ENCODE results near the gene C19orf73.
"Not testable (repeated sequence)": the region's sequence is repeated elsewhere in the genome, so short reads cannot be mapped to it uniquely, and the experiment has no call there.

The C19orf73 gene

DNA sequence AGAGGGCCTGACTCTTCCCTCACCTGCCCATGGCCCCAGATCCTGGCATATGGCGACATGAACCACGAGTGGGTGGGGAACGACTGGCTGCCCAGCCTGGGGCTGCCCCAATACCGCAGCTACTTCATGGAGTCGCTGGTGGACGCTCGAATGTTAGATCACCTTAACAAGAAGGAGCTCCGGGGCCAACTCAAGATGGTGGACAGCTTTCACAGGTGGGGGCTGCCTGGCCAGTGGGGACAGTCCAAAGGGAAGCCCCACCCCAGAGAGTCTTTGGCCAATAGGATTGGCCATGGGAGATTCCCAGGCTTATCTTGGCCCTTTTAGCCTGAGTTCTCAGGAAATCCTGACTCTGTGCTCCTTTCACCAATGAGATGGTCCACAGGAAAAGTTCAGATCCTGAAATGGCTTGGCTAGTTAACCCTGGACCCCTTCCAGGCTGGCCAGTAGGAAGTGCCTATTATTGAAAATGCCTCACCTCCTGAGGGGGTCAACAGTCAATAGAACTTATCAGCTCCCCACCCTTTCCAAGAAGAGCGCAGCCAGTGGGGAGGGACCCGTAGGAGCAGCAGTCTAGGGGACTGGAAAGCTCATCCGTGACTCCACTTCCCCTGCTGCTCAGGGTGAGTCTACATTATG lies 29.2 kb upstream of the C19orf73 start:
- Histone ChIP-seq H3K4me3 (ENCODE audit: low read depth, low read length) (peak overlapping the region; percentile 92), H3K9me3 (ENCODE audit: control insufficient read depth, insufficient read depth, low read depth, low read length) (no peaks in the 10 kb centered on the region), H3K4me1 (ENCODE audit: control insufficient read depth, insufficient read depth, low read length) (peaks cover 22% of the 10 kb centered on the region), H3K27ac (ENCODE audit: low read depth, low read length) (no peak overlapping the region), H3K36me3 (ENCODE audit: control insufficient read depth, insufficient read depth, low read length) (no peaks in the 10 kb centered on the region), H3K9ac (ENCODE audit: low read length) (peak overlapping the region; percentile 18), H3K27me3 (ENCODE audit: control insufficient read depth, insufficient read depth, low read length) (peaks cover 8% of the 10 kb centered on the region)

DNA sequence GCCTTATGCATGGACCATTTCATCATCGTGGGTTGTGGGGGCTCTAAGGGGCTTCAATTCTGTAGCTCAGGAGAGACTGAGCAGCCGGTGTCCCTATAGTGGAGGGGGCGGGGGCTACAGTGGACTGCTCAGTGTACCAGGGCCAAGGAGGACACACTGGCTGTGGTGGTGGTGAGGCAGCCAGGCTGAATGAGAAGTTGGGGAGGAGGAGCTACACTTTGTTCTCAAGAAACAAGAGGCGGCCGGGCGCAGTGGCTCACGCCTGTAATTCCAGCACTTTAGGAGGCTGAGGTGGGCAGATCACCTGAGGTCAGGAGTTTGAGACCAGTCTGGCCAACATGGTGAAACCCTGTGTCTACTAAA lies 27.4 kb upstream of the C19orf73 start:
- not testable (repeated sequence) for H3K9ac ChIP-seq (ENCODE audit: low read length); H3K27me3 ChIP-seq (ENCODE audit: control insufficient read depth, insufficient read depth, low read length); H3K9me3 ChIP-seq (ENCODE audit: control insufficient read depth, insufficient read depth, low read depth, low read length); H3K27ac ChIP-seq (ENCODE audit: low read depth, low read length); H3K36me3 ChIP-seq (ENCODE audit: control insufficient read depth, insufficient read depth, low read length)
- Histone ChIP-seq H3K4me3 (ENCODE audit: low read depth, low read length) (peak overlapping the region; percentile 53), H3K4me1 (ENCODE audit: control insufficient read depth, insufficient read depth, low read length) (peaks cover 19% of the 10 kb centered on the region)

DNA sequence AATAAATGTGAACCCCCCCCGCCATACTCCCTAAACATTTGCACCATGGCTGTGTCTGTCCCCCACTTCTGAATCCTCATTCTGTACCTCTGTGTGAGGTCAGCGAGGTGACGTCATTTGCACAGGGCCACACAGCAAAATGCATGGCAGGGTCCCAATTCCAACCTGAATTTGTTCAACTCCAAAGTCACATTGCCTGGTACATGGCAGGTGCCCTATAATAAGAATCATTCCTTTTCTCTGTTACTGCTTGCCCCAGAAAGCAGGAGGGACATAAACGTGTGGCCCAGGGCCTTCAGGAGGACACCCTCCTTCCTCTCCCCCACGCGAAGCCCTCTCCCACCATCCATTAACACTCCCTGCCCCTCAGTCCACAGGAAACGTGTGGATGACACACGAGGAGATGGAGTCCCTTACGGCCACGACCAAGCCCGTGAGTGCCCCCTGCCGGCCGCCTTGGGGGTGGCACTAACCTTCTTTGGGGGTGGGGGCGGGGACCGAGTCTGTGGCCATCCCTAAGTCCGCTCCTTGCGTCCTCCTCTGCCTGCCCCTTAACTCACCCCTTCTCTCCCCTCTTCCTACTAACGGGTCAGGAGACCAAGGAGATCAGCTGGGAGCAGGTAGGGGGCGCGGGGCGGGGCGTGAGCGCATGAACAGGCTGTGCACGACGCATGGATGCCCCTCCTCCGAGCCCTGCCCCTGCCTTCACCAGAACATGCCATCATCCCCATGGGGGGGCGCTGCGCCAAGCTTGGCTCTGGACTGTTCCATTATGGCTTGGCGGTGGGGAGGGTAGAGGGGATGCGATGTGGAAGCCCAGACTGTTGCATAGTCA lies 26.8 kb upstream of the C19orf73 start:
- Histone ChIP-seq H3K4me1 (ENCODE audit: control insufficient read depth, insufficient read depth, low read length) (peaks cover 16% of the 10 kb centered on the region), H3K9ac (ENCODE audit: low read length) (no peak overlapping the region)

DNA sequence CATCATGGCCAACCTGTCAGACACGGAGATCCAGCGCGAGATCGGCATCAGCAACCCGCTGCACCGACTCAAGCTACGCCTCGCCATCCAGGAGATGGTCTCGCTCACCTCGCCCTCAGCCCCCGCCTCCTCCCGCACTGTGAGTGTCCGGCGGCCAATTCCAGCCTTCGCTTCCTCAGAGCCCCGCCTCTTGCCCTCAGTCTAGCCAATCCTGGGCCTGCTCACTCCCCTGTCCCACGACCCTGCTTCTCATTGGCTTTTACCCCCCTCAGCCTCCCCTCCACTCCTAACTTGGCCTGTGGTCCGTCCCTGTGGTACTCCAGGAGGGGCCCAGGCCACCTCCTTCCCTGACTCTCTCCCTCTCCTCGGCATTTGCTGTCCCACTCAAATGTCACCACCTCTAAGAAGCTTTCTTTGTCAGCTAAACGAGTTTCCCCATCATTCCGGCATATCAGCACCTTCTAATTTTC lies 24.0 kb upstream of the C19orf73 start:
- no peaks in the 10 kb centered on the region for H3K36me3 ChIP-seq (ENCODE audit: control insufficient read depth, insufficient read depth, low read length)
- H3K4me1 ChIP-seq (ENCODE audit: control insufficient read depth, insufficient read depth, low read length), result peaks cover 16% of the 10 kb centered on the region
- H3K9ac ChIP-seq (ENCODE audit: low read length), result no peak overlapping the region
- H3K4me3 ChIP-seq (ENCODE audit: low read depth, low read length), result peak overlapping the region; percentile 58
- H3K27ac ChIP-seq (ENCODE audit: low read depth, low read length), result no peak overlapping the region
- H3K9me3 ChIP-seq (ENCODE audit: control insufficient read depth, insufficient read depth, low read depth, low read length), result no peaks in the 10 kb centered on the region
- H3K27me3 ChIP-seq (ENCODE audit: control insufficient read depth, insufficient read depth, low read length), result no peaks in the 10 kb centered on the region

More for the DNA sequence above, 26.8 kb upstream of the C19orf73 start:
- Histone ChIP-seq H3K36me3 (ENCODE audit: control insufficient read depth, insufficient read depth, low read length) (no peaks in the 10 kb centered on the region), H3K9me3 (ENCODE audit: control insufficient read depth, insufficient read depth, low read depth, low read length) (no peaks in the 10 kb centered on the region), H3K4me3 (ENCODE audit: low read depth, low read length) (peak overlapping the region; percentile 53), H3K27me3 (ENCODE audit: control insufficient read depth, insufficient read depth, low read length) (no peaks in the 10 kb centered on the region), H3K27ac (ENCODE audit: low read depth, low read length) (no peak overlapping the region)

DNA sequence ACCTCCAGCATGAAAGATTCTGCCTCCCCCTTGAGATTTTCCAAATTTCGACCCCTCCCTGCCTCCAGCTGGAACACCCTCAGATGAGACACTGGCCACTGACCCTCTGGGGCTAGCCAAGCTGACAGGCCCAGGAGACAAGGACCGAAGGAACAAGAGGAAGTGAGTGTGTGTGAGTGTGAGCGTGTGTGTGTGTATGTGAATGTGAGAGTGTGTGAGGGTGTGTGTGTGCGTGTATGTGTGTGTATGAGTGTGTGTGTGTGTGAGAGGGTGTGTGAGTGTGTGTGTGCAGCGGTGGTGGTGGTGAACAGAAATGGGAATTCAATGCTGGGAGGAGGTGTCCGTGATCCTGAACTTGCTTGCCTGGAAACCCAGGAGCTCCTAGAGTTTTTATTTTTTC lies 22.4 kb upstream of the C19orf73 start:
- no peak overlapping the region for H3K4me3 ChIP-seq (ENCODE audit: low read depth, low read length)
- no peak overlapping the region for H3K27ac ChIP-seq (ENCODE audit: low read depth, low read length)
- no peaks in the 10 kb centered on the region for H3K9me3 ChIP-seq (ENCODE audit: control insufficient read depth, insufficient read depth, low read depth, low read length)
- peaks cover 12% of the 10 kb centered on the region for H3K4me1 ChIP-seq (ENCODE audit: control insufficient read depth, insufficient read depth, low read length)
- no peaks in the 10 kb centered on the region for H3K36me3 ChIP-seq (ENCODE audit: control insufficient read depth, insufficient read depth, low read length)
- no peak overlapping the region for H3K9ac ChIP-seq (ENCODE audit: low read length)
- no peaks in the 10 kb centered on the region for H3K27me3 ChIP-seq (ENCODE audit: control insufficient read depth, insufficient read depth, low read length)

DNA sequence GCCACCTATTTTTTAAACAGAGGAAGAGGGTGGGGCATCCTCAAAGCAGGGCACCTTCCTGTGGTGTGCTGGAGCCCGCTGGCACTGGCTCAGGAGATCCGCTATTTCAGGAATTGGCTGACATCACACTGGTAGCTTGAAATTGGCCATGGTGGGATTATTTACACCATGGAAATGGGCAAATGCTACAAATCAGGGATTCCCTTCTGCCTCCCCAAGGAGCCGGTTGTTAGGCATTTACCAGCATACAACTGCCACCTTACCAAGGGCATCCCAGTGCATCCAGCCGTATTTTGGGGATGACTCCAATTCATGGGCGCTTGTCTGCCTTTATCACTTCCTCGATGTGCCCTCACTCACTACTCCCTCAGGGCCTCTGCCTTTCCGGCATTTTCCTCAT lies 22.0 kb upstream of the C19orf73 start:
- H3K36me3 ChIP-seq (ENCODE audit: control insufficient read depth, insufficient read depth, low read length), result no peaks in the 10 kb centered on the region
- H3K4me1 ChIP-seq (ENCODE audit: control insufficient read depth, insufficient read depth, low read length), result peaks cover 11% of the 10 kb centered on the region
- no peaks in the 10 kb centered on the region for H3K27me3 ChIP-seq (ENCODE audit: control insufficient read depth, insufficient read depth, low read length)
- H3K27ac ChIP-seq (ENCODE audit: low read depth, low read length), result no peak overlapping the region
- no peaks in the 10 kb centered on the region for H3K9me3 ChIP-seq (ENCODE audit: control insufficient read depth, insufficient read depth, low read depth, low read length)
- H3K4me3 ChIP-seq (ENCODE audit: low read depth, low read length), result no peak overlapping the region
- no peak overlapping the region for H3K9ac ChIP-seq (ENCODE audit: low read length)

DNA sequence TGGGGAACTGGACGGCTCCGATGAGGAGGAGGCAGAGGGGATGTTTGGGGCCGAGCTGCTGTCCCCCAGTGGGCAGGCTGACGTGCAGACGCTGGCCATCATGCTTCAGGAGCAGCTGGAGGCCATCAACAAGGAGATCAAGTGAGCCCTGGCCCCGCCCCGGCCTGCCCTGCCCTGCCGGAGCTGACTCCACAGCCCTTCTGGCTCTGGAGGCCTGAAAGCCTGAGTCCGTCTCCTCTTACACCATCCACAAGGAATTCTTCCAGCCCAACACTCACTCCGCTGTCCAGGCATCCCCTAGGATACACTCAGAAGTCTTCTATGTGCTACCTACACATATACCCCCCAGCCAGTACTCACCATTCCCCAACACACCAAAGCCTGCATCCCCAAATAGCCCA lies 17.8 kb upstream of the C19orf73 start:
- H3K9ac ChIP-seq (ENCODE audit: low read length), result no peak overlapping the region
- no peaks in the 10 kb centered on the region for H3K9me3 ChIP-seq (ENCODE audit: control insufficient read depth, insufficient read depth, low read depth, low read length)
- H3K36me3 ChIP-seq (ENCODE audit: control insufficient read depth, insufficient read depth, low read length), result no peaks in the 10 kb centered on the region
- H3K4me3 ChIP-seq (ENCODE audit: low read depth, low read length), result no peak overlapping the region
- no peak overlapping the region for H3K27ac ChIP-seq (ENCODE audit: low read depth, low read length)
- H3K4me1 ChIP-seq (ENCODE audit: control insufficient read depth, insufficient read depth, low read length), result peaks cover 26% of the 10 kb centered on the region
- H3K27me3 ChIP-seq (ENCODE audit: control insufficient read depth, insufficient read depth, low read length), result no peaks in the 10 kb centered on the region

DNA sequence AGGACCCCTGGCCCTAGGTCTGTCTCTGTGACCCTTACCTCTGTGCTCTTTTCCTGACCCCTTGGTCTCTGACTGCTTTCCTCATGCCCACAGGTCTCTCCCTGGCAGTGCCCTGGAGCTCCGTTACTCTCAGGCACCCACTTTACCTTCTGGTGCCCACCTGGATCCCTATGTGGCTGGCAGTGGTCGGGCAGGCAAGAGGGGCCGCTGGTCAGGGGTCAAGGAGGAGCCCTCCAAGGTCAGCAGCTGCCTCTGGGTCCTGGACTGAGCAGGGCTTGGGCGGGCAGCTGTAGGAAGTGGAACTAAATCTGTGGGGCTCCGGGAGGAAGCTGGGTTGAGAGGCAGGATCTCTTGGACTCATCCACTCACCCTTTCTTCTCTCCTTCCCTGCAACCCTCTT lies 16.7 kb upstream of the C19orf73 start:
- Histone ChIP-seq H3K36me3 (ENCODE audit: control insufficient read depth, insufficient read depth, low read length) (0 out of 2 replicates have a peak, but pooled peaks cover under 1% of the 10 kb centered on the region), H3K27ac (ENCODE audit: low read depth, low read length) (peak overlapping the region; percentile 15; the same call in 1 of the 2 replicates), H3K9me3 (ENCODE audit: control insufficient read depth, insufficient read depth, low read depth, low read length) (no peaks in the 10 kb centered on the region), H3K27me3 (ENCODE audit: control insufficient read depth, insufficient read depth, low read length) (no peaks in the 10 kb centered on the region), H3K4me1 (ENCODE audit: control insufficient read depth, insufficient read depth, low read length) (peaks cover 26% of the 10 kb centered on the region), H3K4me3 (ENCODE audit: low read depth, low read length) (no peak overlapping the region), H3K9ac (ENCODE audit: low read length) (no peak overlapping the region)

DNA sequence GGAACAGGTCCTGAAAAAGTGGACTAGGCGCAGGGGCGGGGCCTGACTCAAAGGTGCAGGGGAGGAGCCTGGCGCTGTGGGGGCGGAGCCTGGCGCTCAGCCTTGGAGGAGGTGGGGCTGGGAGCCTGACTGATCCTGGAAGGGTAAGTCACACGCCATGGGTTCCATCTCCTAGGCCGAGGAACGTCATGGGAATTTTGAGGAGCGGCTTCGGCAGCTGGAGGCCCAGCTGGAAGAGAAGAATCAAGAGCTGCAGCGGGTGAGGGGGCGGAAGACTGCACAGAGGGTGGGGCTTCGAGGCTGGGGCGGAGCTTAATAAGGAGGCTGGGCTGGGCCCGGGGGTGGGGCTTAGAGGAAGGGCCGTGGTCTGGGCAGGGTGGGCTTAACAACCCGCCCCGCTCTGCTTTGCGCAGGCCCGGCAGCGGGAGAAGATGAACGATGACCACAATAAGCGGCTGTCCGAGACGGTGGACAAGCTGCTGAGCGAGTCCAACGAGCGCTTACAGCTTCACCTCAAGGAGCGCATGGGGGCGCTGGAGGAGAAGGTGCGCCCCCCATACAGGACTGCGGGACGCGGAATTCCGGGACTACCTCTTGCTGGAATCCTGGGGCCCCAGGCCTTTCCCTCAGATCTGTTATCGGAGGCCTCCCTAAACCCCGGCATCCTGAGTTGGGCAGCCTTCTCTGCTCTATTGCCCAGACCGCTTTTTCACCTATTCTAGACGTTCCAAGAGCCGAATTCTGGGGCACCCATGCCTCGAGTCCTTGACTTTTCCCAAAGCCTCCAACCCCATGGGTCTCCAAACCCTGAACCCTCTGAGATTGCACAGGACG lies 14.9 kb upstream of the C19orf73 start:
- Histone ChIP-seq H3K9me3 (ENCODE audit: control insufficient read depth, insufficient read depth, low read depth, low read length) (no peaks in the 10 kb centered on the region), H3K27ac (ENCODE audit: low read depth, low read length) (no peak overlapping the region), H3K36me3 (ENCODE audit: control insufficient read depth, insufficient read depth, low read length) (peaks cover 3% of the 10 kb centered on the region; the same call in 1 of the 2 replicates), H3K9ac (ENCODE audit: low read length) (no peak overlapping the region), H3K27me3 (ENCODE audit: control insufficient read depth, insufficient read depth, low read length) (no peaks in the 10 kb centered on the region), H3K4me1 (ENCODE audit: control insufficient read depth, insufficient read depth, low read length) (peaks cover 29% of the 10 kb centered on the region), H3K4me3 (ENCODE audit: low read depth, low read length) (peak overlapping the region; percentile 57)

DNA sequence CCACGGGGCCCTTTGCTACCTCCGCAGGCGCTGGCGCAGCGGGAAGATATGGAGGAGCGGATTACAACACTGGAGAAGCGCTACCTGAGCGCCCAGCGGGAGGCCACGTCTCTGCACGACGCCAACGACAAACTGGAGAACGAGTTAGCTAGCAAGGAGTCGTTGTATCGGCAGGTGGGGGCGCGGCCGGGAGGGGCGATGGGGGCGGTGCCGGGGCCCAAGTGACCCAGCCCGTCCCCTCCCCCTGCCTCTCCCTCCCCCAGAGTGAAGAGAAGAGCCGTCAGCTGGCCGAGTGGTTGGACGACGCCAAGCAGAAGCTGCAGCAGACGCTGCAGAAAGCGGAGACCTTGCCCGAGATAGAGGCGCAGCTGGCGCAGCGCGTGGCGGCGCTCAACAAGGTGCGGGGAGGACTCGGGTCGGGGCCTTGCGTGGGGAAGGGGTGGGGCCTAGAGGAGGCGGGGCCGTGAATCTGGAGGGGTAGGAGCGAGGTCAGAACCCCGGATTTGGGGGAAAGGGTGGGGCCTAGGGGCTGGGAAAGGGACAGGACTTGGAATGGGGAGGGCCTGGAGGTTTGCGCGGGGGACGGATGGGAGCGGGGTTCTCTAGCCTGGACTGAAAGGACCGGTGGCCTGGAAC lies 14.1 kb upstream of the C19orf73 start:
- peak overlapping the region; percentile 57 for H3K4me3 ChIP-seq (ENCODE audit: low read depth, low read length)

More for the DNA sequence above, 14.1 kb upstream of the C19orf73 start:
- no peak overlapping the region for H3K27ac ChIP-seq (ENCODE audit: low read depth, low read length)
- H3K27me3 ChIP-seq (ENCODE audit: control insufficient read depth, insufficient read depth, low read length), result no peaks in the 10 kb centered on the region
- peaks cover 3% of the 10 kb centered on the region; the same call in 1 of the 2 replicates for H3K36me3 ChIP-seq (ENCODE audit: control insufficient read depth, insufficient read depth, low read length)
- H3K9me3 ChIP-seq (ENCODE audit: control insufficient read depth, insufficient read depth, low read depth, low read length), result no peaks in the 10 kb centered on the region
- H3K4me1 ChIP-seq (ENCODE audit: control insufficient read depth, insufficient read depth, low read length), result peaks cover 33% of the 10 kb centered on the region
- H3K9ac ChIP-seq (ENCODE audit: low read length), result no peak overlapping the region
